Measurements from ENCODE around the gene TAAR1.
"Not testable (repeated sequence)": the region's sequence is repeated elsewhere in the genome, so short reads cannot be mapped to it uniquely, and the experiment has no call there.

The TAAR1 gene

GRCh38 chr6:132666118-132666517 lies 7.1 kb upstream of the TAAR1 start:
- in situ Hi-C loops (cut with MboI; ENCODE audit: low pct_unique_long_range_greater_than_20kb, low sequenced_read_pairs): loop anchor here (25.0 kb wide), 1 partner anchor 121 kb away; the partner anchor contains the start of gene SLC18B1
- no peak for DNase-seq

- in situ Hi-C loops (cut with MboI; ENCODE audit: low pct_unique_long_range_greater_than_20kb, low sequenced_read_pairs): loop anchor here (25.0 kb wide), 1 partner anchor 123 kb away; the partner anchor contains the start of gene SLC18B1
- no peak for DNase-seq
Observed at GRCh38 chr6:132664309-132665034, 5.5 kb upstream of the TAAR1 start.

- in situ Hi-C loops (cut with MboI; ENCODE audit: low pct_unique_long_range_greater_than_20kb, low sequenced_read_pairs): loop anchor here (25.0 kb wide), 1 partner anchor 124 kb away; the partner anchor contains the start of gene SLC18B1
Observed at GRCh38 chr6:132663661-132664060, 4.7 kb upstream of the TAAR1 start.

DNA sequence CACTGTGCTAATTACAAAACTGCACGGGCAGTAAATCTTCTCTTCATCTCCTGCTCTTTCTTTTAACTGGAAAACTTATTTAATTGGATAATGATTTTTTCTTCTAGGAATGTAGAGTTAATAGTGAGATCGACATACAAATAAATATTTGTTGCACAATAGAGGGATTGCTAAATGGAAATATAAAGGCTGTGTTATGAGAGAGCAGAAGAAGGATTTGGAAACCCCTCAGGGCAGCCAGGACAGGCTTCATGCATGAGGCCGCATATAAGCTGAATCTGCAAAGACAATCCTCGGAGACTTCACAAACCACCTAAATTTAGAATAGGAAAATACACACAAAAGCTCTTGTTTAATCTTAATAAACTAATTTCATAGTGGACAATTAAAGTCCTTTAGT lies 2.9 kb upstream of the TAAR1 start:
- in situ Hi-C loops (cut with MboI; ENCODE audit: low pct_unique_long_range_greater_than_20kb, low sequenced_read_pairs): loop anchor here (25.0 kb wide), 1 partner anchor 125 kb away; the partner anchor contains the start of gene SLC18B1
- DNase-seq: no peak

More at GRCh38 chr6:132663661-132664060, 4.7 kb upstream of the TAAR1 start:
- DNase-seq: no peak

GRCh38 chr6:132651062-132651461 lies 7.9 kb downstream of the TAAR1 start:
- no peak for DNase-seq
- in situ Hi-C loops (cut with MboI; ENCODE audit: low pct_unique_long_range_greater_than_20kb, low sequenced_read_pairs): loop anchor here (25.0 kb wide), 1 partner anchor 136 kb away; the partner anchor contains the start of gene SLC18B1

DNA sequence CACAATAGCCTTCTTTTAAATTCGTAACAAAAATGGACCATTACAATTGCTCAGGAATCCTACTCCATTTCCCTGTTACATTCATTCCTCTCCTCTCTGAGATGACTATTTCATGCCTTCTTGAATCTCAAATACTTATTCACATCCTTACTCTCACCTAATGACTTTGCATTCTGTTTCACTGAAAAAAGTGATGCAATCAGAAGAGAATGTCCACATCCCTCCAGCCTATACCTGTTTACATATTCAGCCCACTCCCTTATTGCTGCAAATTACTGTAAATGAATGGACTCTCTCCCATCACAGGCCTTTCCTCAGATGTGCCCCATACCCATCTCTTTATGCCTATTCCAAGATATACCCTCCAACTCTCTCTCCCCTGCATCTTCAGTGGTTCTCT lies 8.6 kb downstream of the TAAR1 start:
- in situ Hi-C loops (cut with MboI; ENCODE audit: low pct_unique_long_range_greater_than_20kb, low sequenced_read_pairs): loop anchor here (25.0 kb wide), 1 partner anchor 137 kb away; the partner anchor contains the start of gene SLC18B1
- no peak for DNase-seq

- in situ Hi-C loops (cut with MboI; ENCODE audit: low pct_unique_long_range_greater_than_20kb, low sequenced_read_pairs): no loop called here
- DNase-seq: no peak
Observed at GRCh38 chr6:132648828-132649227, 10.2 kb downstream of the TAAR1 start.

GRCh38 chr6:132648356-132648755 lies 10.6 kb downstream of the TAAR1 start:
- DNase-seq: no peak
- in situ Hi-C loops (cut with MboI; ENCODE audit: low pct_unique_long_range_greater_than_20kb, low sequenced_read_pairs): no loop called here

GRCh38 chr6:132643547-132643946 lies 15.4 kb downstream of the TAAR1 start:
- DNase-seq: no peak
- in situ Hi-C loops (cut with MboI; ENCODE audit: low pct_unique_long_range_greater_than_20kb, low sequenced_read_pairs): no loop called here

DNA sequence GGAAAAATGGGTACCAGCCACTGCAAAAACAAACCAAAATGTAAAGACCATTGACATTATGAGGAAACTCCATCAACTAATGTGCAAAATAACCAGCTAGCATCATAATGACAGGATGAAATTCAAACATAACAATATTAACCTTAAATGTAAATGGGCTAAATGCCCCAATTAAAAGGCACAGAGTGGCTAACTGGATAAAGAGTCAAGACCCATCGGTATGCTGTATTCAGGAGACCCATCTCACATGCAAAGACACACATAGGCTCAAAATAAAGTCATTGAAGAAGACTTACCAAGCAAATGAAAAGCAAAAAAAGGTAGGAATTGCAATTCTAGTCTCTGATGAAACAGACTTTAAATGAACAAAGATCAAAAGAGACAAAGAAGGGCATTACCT lies 21.8 kb downstream of the TAAR1 start:
- in situ Hi-C loops (cut with MboI; ENCODE audit: low pct_unique_long_range_greater_than_20kb, low sequenced_read_pairs); DNase-seq: not testable (repeated sequence)

GRCh38 chr6:132635906-132636305 lies 23.1 kb downstream of the TAAR1 start:
- DNase-seq; in situ Hi-C loops (cut with MboI; ENCODE audit: low pct_unique_long_range_greater_than_20kb, low sequenced_read_pairs): not testable (repeated sequence)

DNA sequence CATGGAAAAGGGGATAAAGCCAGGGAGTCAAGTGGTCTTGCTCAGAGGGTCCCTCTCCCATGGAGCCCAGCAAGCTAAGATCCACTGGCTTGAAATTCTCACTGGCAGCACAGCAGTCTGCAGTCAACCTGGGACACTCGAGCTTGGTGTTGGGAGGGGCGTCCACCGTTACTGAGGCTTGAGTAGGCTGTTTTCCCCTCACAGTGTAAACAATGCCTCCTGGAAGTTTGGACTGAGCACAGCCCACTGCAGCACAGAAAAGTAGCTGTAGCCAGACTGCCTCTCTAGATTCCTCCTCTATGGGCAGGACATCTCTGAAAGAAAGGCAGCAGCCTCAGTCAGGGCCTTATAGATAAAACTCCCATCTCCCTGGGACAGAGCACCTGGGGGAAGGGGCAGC lies 23.7 kb downstream of the TAAR1 start:
- DNase-seq; in situ Hi-C loops (cut with MboI; ENCODE audit: low pct_unique_long_range_greater_than_20kb, low sequenced_read_pairs): not testable (repeated sequence)

- DNase-seq: no peak
- in situ Hi-C loops (cut with MboI; ENCODE audit: low pct_unique_long_range_greater_than_20kb, low sequenced_read_pairs): no loop called here
Observed at GRCh38 chr6:132634796-132635195, 24.2 kb downstream of the TAAR1 start.

- no peak for DNase-seq
- in situ Hi-C loops (cut with MboI; ENCODE audit: low pct_unique_long_range_greater_than_20kb, low sequenced_read_pairs): no loop called here
Observed at GRCh38 chr6:132633362-132633761, 25.6 kb downstream of the TAAR1 start.

GRCh38 chr6:132624175-132624574 lies 34.8 kb downstream of the TAAR1 start, which contains the start of gene TAAR2:
Gene TAAR2, minus strand, starts transcription at chr6:132624275. Its CDS starts 0 bp downstream, at chr6:132624275.
- in situ Hi-C loops (cut with MboI; ENCODE audit: low pct_unique_long_range_greater_than_20kb, low sequenced_read_pairs): no loop called here
- DNase-seq: no peak

- DNase-seq: no peak
- in situ Hi-C loops (cut with MboI; ENCODE audit: low pct_unique_long_range_greater_than_20kb, low sequenced_read_pairs): no loop called here
Observed at GRCh38 chr6:132623106-132623845, 35.7 kb downstream of the TAAR1 start.

GRCh38 chr6:132616677-132617076 lies 42.3 kb downstream of the TAAR1 start:
- in situ Hi-C loops (cut with MboI; ENCODE audit: low pct_unique_long_range_greater_than_20kb, low sequenced_read_pairs): no loop called here
- DNase-seq: no peak

GRCh38 chr6:132614554-132614953 lies 44.4 kb downstream of the TAAR1 start:
- in situ Hi-C loops (cut with MboI; ENCODE audit: low pct_unique_long_range_greater_than_20kb, low sequenced_read_pairs): no loop called here
- DNase-seq: no peak

GRCh38 chr6:132612449-132613108 lies 46.4 kb downstream of the TAAR1 start:
- no peak for DNase-seq

More at GRCh38 chr6:132612449-132613108, 46.4 kb downstream of the TAAR1 start:
- in situ Hi-C loops (cut with MboI; ENCODE audit: low pct_unique_long_range_greater_than_20kb, low sequenced_read_pairs): no loop called here
